GM21390 (cell line): ENCODE results near the gene PTPRU.

ENCODE experiments used
- ATAC-seq: cut with Tn5 transposase; IDR thresholded peaks from one replicate; pipeline ENCODE4 v1.9.1; 2021; ENCODE audit not compliant: unreplicated experiment

Gene PTPRU

GRCh38 chr1:29264773-29265389 is 28.6 kb downstream of the PTPRU start:
- ATAC-seq: no peak

- ATAC-seq: no peak
These were observed 30.6 kb downstream of the PTPRU start for GRCh38 chr1:29266912-29267311.

- no peak for ATAC-seq
These were observed 31.2 kb downstream of the PTPRU start for GRCh38 chr1:29267321-29268070.

GRCh38 chr1:29269382-29269781 is 33.1 kb downstream of the PTPRU start:
- no peak for ATAC-seq

GRCh38 chr1:29270929-29271521 is 34.7 kb downstream of the PTPRU start:
- no peak for ATAC-seq

GRCh38 chr1:29271724-29272123 is 35.4 kb downstream of the PTPRU start:
- ATAC-seq: no peak

- no peak for ATAC-seq
These were observed 36.0 kb downstream of the PTPRU start for GRCh38 chr1:29272147-29272907.

GRCh38 chr1:29275435-29275834 is 39.1 kb downstream of the PTPRU start:
- ATAC-seq: no peak

GRCh38 chr1:29278124-29278523 is 41.8 kb downstream of the PTPRU start:
- ATAC-seq: no peak

GRCh38 chr1:29279406-29279805 is 43.1 kb downstream of the PTPRU start:
- no peak for ATAC-seq

- no peak for ATAC-seq
These were observed 43.6 kb downstream of the PTPRU start for GRCh38 chr1:29279951-29280391.

- no peak for ATAC-seq
These were observed 44.2 kb downstream of the PTPRU start for GRCh38 chr1:29280409-29281131.

GRCh38 chr1:29281571-29281970 is 45.2 kb downstream of the PTPRU start:
- ATAC-seq: no peak

GRCh38 chr1:29282135-29282923 is 46.0 kb downstream of the PTPRU start:
- no peak for ATAC-seq

GRCh38 chr1:29282924-29283803 is 46.8 kb downstream of the PTPRU start:
- ATAC-seq: no peak

- no peak for ATAC-seq
These were observed 47.5 kb downstream of the PTPRU start for GRCh38 chr1:29283804-29284195.

GRCh38 chr1:29284286-29284960 is 48.1 kb downstream of the PTPRU start:
- no peak for ATAC-seq

- ATAC-seq: no peak
These were observed 48.7 kb downstream of the PTPRU start for GRCh38 chr1:29284961-29285560.
